Neural cell (in vitro differentiated cells): ENCODE data around the gene PEX12. TPM values are rescaled to one million over a fixed set of nuclear protein-coding genes. Genes with fewer than 3 reads are reported as not detected.

Experiments
- H2AFZ ChIP-seq: fragments of 200-600, 300-800 bp; sonication (generic), shearing (Covaris generic); 2 replicates; pipeline ENCODE4 v1.6.0; 2014; ENCODE audit warnings: low read depth, mild to moderate bottlenecking, antibody characterized with exemption, low read length, moderate library complexity
- H3F3A ChIP-seq: fragments of 200-600 bp; shearing (Covaris generic); 2 replicates; pipeline ENCODE4 v1.6.1; 2016; ENCODE audit warnings: mild to moderate bottlenecking, moderate library complexity, mixed read lengths, antibody characterized with exemption, low read length; ENCODE audit not compliant: insufficient read depth, poor library complexity, severe bottlenecking
- H3K27ac ChIP-seq: fragments of 200-600, 300-800 bp; sonication (generic), shearing (Covaris generic); 2 replicates; pipeline ENCODE4 v1.5.1; 2014; ENCODE audit warnings: mild to moderate bottlenecking, low read length, moderate library complexity
- H3K27me3 ChIP-seq: fragments of 300-800, 200-600 bp; sonication (generic), shearing (Covaris generic); 2 replicates; pipeline ENCODE4 v1.6.0; 2014; ENCODE audit warnings: mild to moderate bottlenecking, low read depth, low read length, moderate library complexity; ENCODE audit not compliant: insufficient read depth
- H3K36me3 ChIP-seq: fragments of 300-800, 200-600 bp; sonication (generic), shearing (Covaris generic); 2 replicates; pipeline ENCODE4 v1.5.1; 2014; ENCODE audit warnings: mild to moderate bottlenecking, antibody characterized with exemption, low read length, moderate library complexity; ENCODE audit not compliant: insufficient read depth
- H3K4me2 ChIP-seq: fragments of 300-800, 200-600 bp; sonication (generic), shearing (Covaris generic); 2 replicates; pipeline ENCODE4 v1.6.0; 2014; ENCODE audit warnings: mild to moderate bottlenecking, low read length
- H3K4me3 ChIP-seq: fragments of 300-800, 200-600 bp; sonication (generic), shearing (Covaris generic); 2 replicates; pipeline ENCODE4 v1.5.1; 2014; ENCODE audit warnings: mild to moderate bottlenecking, low read length, moderate library complexity
- H3K79me2 ChIP-seq: fragments of 200-600 bp; shearing (Covaris generic); replicated peaks from 2 replicates; pipeline ENCODE4 v1.6.0; 2014; ENCODE audit warnings: mild to moderate bottlenecking, low read length, moderate library complexity; ENCODE audit not compliant: insufficient read depth
- H3K9ac ChIP-seq: fragments of 300-800, 200-600 bp; sonication (generic), shearing (Covaris generic); 2 replicates; pipeline ENCODE4 v1.6.1; 2016; ENCODE audit warnings: mild to moderate bottlenecking, low read length, mixed read lengths
- H3K9me2 ChIP-seq: fragments of 200-600 bp; shearing (Covaris generic); 2 replicates; pipeline ENCODE4 v1.6.1; 2016; ENCODE audit warnings: mild to moderate bottlenecking, low read length, mixed read lengths; ENCODE audit not compliant: insufficient read depth
- H3K9me3 ChIP-seq: fragments of 200-600, 300-800 bp; sonication (generic), shearing (Covaris generic); 2 replicates; pipeline ENCODE4 v1.6.1; 2016; ENCODE audit warnings: mild to moderate bottlenecking, mixed run types, low read length, moderate library complexity, mixed read lengths
- H4K20me1 ChIP-seq: fragments of 200-600 bp; shearing (Covaris generic); 2 replicates; pipeline ENCODE4 v1.6.1; 2016; ENCODE audit warnings: mild to moderate bottlenecking, mixed run types; ENCODE audit not compliant: insufficient read depth
- EP300 ChIP-seq: fragments of 450-650 bp; conservative IDR thresholded peaks from 2 replicates; pipeline ENCODE4 v1.6.1; 2014; ENCODE audit warnings: antibody characterized with exemption, mild to moderate bottlenecking, moderate library complexity; ENCODE audit not compliant: poor library complexity, severe bottlenecking
- EZH2 ChIP-seq: fragments of 200-600, 300-800 bp; shearing (Covaris generic), sonication (generic); IDR thresholded peaks from 2 replicates; pipeline ENCODE4 v1.6.1; 2014; ENCODE audit warnings: antibody characterized with exemption, low read length, borderline replicate concordance, mild to moderate bottlenecking; ENCODE audit not compliant: insufficient read depth, poor library complexity, severe bottlenecking
- MXI1 ChIP-seq: fragments of 450-650 bp; conservative IDR thresholded peaks from 2 replicates; pipeline ENCODE4 v1.6.1; 2014; ENCODE audit warnings: antibody characterized with exemption, mild to moderate bottlenecking; ENCODE audit not compliant: poor library complexity, severe bottlenecking
- POLR2AphosphoS5 ChIP-seq: IDR thresholded peaks from 2 replicates; pipeline ENCODE4 v1.6.1; 2012
- RAD21 ChIP-seq: fragments of 450-650 bp; conservative IDR thresholded peaks from 2 replicates; pipeline ENCODE4 v1.6.1; 2014; ENCODE audit warnings: antibody characterized with exemption, mild to moderate bottlenecking, moderate library complexity
- SMC3 ChIP-seq: fragments of 450-650 bp; conservative IDR thresholded peaks from 2 replicates; pipeline ENCODE4 v1.6.1; 2014; ENCODE audit warnings: antibody characterized with exemption, mild to moderate bottlenecking, moderate library complexity; ENCODE audit not compliant: poor library complexity
- TAF1 ChIP-seq: IDR thresholded peaks from 2 replicates; pipeline ENCODE4 v1.6.1; 2012; ENCODE audit warnings: low read depth
- polyA plus RNA-seq: library from polyadenylated mRNA; depleted of rRNA; stranded (reverse); fragments of >200 nt; gene quantifications from 2 replicates; pipeline ENCODE4 v1.2.3, GENCODE V29; 2014
- TF ChIP-seq, protein P1 (sequence below): fragments of 450-650 bp; IDR thresholded peaks from 2 replicates; pipeline ENCODE4 v1.5.1; 2014; ENCODE audit warnings: antibody characterized with exemption, mild to moderate bottlenecking, moderate library complexity; ENCODE audit not compliant: poor library complexity, severe bottlenecking
- TF ChIP-seq, protein P2 (sequence below): IDR thresholded peaks from 2 replicates; pipeline ENCODE4 v1.6.1; 2012; ENCODE audit warnings: borderline replicate concordance

The PEX12 gene
- polyA plus RNA-seq, 1 donor from 2014 or later = 3.8 TPM

GRCh38 chr17:35609831-35610230 lies 31.5 kb upstream of the PEX12 start:
- no peak overlapping the region for H3K9ac ChIP-seq
- no peaks in the 10 kb centered on the region for H3K9me3 ChIP-seq
- H3K4me2 ChIP-seq = no peak overlapping the region
- no peaks in the 10 kb centered on the region for H3K27me3 ChIP-seq
- H3K27ac ChIP-seq = no peak overlapping the region
- no peaks in the 10 kb centered on the region for H3K79me2 ChIP-seq
- no peak overlapping the region for H2AFZ ChIP-seq
- TF ChIP-seq, protein P1, sequence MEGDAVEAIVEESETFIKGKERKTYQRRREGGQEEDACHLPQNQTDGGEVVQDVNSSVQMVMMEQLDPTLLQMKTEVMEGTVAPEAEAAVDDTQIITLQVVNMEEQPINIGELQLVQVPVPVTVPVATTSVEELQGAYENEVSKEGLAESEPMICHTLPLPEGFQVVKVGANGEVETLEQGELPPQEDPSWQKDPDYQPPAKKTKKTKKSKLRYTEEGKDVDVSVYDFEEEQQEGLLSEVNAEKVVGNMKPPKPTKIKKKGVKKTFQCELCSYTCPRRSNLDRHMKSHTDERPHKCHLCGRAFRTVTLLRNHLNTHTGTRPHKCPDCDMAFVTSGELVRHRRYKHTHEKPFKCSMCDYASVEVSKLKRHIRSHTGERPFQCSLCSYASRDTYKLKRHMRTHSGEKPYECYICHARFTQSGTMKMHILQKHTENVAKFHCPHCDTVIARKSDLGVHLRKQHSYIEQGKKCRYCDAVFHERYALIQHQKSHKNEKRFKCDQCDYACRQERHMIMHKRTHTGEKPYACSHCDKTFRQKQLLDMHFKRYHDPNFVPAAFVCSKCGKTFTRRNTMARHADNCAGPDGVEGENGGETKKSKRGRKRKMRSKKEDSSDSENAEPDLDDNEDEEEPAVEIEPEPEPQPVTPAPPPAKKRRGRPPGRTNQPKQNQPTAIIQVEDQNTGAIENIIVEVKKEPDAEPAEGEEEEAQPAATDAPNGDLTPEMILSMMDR = no peak
- TF ChIP-seq POLR2AphosphoS5 = no peak
- no peak for TF ChIP-seq TAF1
- no peak for TF ChIP-seq RAD21
- no peak for TF ChIP-seq EP300
- TF ChIP-seq, protein P2, sequence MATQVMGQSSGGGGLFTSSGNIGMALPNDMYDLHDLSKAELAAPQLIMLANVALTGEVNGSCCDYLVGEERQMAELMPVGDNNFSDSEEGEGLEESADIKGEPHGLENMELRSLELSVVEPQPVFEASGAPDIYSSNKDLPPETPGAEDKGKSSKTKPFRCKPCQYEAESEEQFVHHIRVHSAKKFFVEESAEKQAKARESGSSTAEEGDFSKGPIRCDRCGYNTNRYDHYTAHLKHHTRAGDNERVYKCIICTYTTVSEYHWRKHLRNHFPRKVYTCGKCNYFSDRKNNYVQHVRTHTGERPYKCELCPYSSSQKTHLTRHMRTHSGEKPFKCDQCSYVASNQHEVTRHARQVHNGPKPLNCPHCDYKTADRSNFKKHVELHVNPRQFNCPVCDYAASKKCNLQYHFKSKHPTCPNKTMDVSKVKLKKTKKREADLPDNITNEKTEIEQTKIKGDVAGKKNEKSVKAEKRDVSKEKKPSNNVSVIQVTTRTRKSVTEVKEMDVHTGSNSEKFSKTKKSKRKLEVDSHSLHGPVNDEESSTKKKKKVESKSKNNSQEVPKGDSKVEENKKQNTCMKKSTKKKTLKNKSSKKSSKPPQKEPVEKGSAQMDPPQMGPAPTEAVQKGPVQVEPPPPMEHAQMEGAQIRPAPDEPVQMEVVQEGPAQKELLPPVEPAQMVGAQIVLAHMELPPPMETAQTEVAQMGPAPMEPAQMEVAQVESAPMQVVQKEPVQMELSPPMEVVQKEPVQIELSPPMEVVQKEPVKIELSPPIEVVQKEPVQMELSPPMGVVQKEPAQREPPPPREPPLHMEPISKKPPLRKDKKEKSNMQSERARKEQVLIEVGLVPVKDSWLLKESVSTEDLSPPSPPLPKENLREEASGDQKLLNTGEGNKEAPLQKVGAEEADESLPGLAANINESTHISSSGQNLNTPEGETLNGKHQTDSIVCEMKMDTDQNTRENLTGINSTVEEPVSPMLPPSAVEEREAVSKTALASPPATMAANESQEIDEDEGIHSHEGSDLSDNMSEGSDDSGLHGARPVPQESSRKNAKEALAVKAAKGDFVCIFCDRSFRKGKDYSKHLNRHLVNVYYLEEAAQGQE = no peak
- TF ChIP-seq EZH2 = no peak
- no peak for TF ChIP-seq MXI1
- no peak for TF ChIP-seq SMC3
- H3K36me3 ChIP-seq = peaks cover 6% of the 10 kb centered on the region
- no peak overlapping the region for H3K4me3 ChIP-seq
- no peaks in the 10 kb centered on the region for H3K9me2 ChIP-seq
- peaks cover 8% of the 10 kb centered on the region for H4K20me1 ChIP-seq
- H3F3A ChIP-seq = no peaks in the 10 kb centered on the region

- Histone ChIP-seq H3K9me2 (no peaks in the 10 kb centered on the region), H3K27me3 (no peaks in the 10 kb centered on the region), H3K9ac (no peak overlapping the region), H3K9me3 (no peaks in the 10 kb centered on the region), H3K36me3 (peaks cover 13% of the 10 kb centered on the region), H2AFZ (no peak overlapping the region), H3K79me2 (no peaks in the 10 kb centered on the region), H3F3A (no peaks in the 10 kb centered on the region), H3K4me2 (no peak overlapping the region), H4K20me1 (no peaks in the 10 kb centered on the region), H3K4me3 (no peak overlapping the region), H3K27ac (no peak overlapping the region)
- TF ChIP-seq POLR2AphosphoS5 = no peak
- no peak for TF ChIP-seq SMC3
- TF ChIP-seq, protein P2 = no peak
- TF ChIP-seq EP300 = no peak
- TF ChIP-seq MXI1 = no peak
- TF ChIP-seq RAD21 = no peak
Measured at GRCh38 chr17:35607239-35607847, 29.0 kb upstream of the PEX12 start.
